Gastroesophageal sphincter (tissue), 3 donors: ENCODE results near the gene NPSR1.

Experiments used
- CTCF ChIP-seq, 4 experiments: fragments of 200-600 bp in 2 of 4; fragments of 450-650 bp in 2 of 4; sonication (generic) in 1 of 4; IDR thresholded peaks; one replicate each; pipeline ENCODE4 v1.5.1; 2017 to 2019; ENCODE audit warnings: antibody characterized with exemption in 4 of 4, mild to moderate bottlenecking in 2 of 4, moderate library complexity in 2 of 4
- EP300 ChIP-seq: sonication (generic); formaldehyde crosslinking; IDR thresholded peaks from one replicate; pipeline ENCODE4 v1.6.1; 2017; ENCODE audit warnings: antibody characterized with exemption, mild to moderate bottlenecking
- POLR2A ChIP-seq, 2 donors: fragments of 450-650 bp; IDR thresholded peaks; one replicate each; pipeline ENCODE4 v1.6.1; 2017; ENCODE audit warnings: antibody characterized with exemption in 2 of 2, mild to moderate bottlenecking in 2 of 2, moderate library complexity in 1 of 2
- POLR2AphosphoS5 ChIP-seq: sonication (generic); formaldehyde crosslinking; IDR thresholded peaks from one replicate; pipeline ENCODE4 v1.6.1; 2017; ENCODE audit warnings: antibody characterized with exemption

GRCh38 chr7:34673066-34673465 lies 15.0 kb downstream of the NPSR1 start:
- no peak for TF ChIP-seq CTCF (IDR thresholded peaks at IDR 0.05)
- TF ChIP-seq POLR2AphosphoS5: no peak
- no peak for TF ChIP-seq POLR2A (IDR thresholded peaks at IDR 0.05)
- no peak for TF ChIP-seq EP300
